Embryonic facial prominence (tissue), 1 donor: ENCODE measurements around the gene TMPRSS6.
"Not testable (repeated sequence)": the region's sequence is repeated elsewhere in the genome, so short reads cannot be mapped to it uniquely, and the experiment has no call there.

ENCODE experiments used
- DNase-seq: peaks from one replicate; pipeline ENCODE4 v3.0.0-alpha.2; 2016; ENCODE audit errors: extremely low spot score

TMPRSS6 gene

DNA sequence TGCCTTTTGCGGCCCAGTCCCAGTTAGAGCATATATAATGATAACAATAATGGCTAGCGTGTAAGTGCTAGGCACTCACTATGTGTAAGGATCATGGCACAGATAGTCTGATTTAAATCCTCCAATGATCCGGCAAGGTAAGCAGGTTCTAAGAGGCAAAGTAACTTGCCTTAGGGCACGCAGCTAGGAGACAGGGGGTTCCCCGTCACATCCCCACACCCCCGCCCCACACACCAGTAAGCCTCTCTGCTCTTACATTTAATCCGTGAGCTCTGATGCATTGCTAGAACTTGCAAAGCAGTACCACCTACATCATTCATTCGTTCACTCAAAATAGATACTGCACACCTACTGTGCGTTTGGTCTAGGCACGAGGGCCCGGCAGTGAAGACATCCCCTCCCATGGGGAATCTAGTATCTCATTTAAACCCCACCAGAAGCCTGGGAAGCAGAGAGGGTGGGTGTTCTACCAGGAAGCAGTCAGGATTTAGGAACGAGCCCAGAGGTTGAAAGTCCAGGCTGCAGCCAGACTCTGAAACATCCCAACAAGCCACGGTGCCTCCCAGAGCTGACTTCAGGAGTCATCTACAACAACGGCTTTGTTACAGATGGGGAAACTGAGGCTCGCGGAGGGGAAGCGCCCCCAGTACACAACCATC is 20.6 kb downstream of the TMPRSS6 start:
- DNase-seq: no peak

GRCh38 chr22:37088108-37088605 is 21.4 kb downstream of the TMPRSS6 start:
- DNase-seq: no peak

- DNase-seq: no peak
These were observed 23.3 kb downstream of the TMPRSS6 start for GRCh38 chr22:37086184-37086583.

DNA sequence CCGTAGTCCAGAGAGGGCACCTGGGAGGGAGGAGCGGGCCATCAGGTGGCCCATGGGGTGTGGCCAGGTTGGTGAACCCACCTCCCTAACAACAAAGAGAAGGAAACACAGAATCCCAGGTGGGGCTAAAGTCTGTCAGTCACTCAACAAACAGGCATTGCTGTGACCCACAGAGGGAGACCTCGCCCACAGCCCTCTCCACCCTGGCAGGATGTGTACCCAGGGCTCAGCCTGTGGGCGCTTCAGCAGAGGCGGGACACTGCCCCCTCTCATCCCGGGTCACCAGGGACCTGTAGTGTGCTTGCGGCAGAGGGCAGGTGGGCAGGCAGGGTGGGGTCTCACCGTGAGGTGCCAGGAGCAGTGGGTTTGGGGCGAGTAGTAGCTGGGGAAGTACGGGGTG is 25.1 kb downstream of the TMPRSS6 start:
- DNase-seq: no peak

- no peak for DNase-seq
These were observed 25.6 kb downstream of the TMPRSS6 start for GRCh38 chr22:37083914-37084313.

GRCh38 chr22:37082251-37082873 is 27.2 kb downstream of the TMPRSS6 start:
- DNase-seq: no peak

DNA sequence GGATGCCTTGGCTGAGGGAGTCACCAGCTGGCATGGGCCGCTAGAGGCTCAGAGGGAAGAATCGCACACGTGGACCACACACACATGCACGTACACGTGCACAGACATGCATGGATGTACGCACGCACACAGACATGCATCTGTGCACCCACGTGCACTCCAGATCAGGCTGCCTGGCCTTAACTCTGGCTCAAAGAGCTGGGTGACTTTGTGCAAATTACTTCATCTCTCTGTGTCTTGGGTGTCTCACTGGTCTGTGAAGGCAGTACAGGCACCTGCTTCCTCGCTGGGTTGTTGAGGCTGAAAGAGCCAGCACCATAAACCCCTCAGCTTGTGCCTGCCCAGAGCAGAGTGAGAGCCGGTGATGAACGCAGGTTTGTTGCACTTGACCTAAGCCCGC is 28.7 kb downstream of the TMPRSS6 start:
- no peak for DNase-seq

DNA sequence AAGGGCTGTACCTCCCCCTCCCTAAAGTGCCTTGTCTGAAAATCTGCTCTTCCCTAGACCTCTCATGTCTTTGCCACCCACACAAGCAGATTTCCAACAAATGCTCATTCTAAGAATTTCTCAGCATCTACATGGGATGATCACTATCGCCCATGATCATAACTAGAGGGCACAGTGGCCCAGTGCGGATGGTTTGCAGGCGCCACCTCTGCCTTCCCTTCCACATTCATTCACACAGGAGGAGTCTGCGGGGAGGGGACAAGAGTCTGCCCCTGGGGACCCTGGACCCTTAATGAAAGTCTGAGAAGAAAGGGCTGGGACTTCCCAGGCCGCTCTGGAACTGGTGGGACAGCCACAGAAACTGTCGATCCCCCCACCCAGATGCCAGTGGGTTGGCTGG is 29.1 kb downstream of the TMPRSS6 start:
- no peak for DNase-seq

DNA sequence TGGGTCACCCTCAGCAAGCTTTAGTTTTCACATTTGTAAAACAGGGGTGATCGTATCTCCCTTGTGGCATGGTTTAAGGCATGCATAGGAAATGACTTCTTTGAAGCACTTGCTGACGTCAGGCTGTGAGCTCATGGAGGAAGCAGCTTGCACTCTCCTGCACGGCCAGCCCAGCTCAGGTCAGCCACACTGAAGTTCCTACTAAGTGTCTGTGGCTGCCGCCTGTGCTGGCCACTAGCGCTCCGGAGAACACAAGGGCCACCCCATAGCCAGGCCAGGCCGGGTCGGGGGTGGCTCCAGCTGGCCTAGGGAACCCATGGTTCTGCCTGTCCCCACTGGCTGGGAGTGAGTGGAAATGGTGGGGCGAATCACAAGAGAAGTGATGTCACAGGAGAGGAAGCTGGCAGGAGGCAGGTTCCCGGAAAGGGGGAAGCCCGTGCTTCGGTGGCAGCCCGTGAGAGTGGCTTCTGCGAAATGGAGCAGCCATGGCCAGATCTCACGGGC is 29.8 kb downstream of the TMPRSS6 start:
- DNase-seq: no peak

- no peak for DNase-seq
These were observed 30.4 kb downstream of the TMPRSS6 start for GRCh38 chr22:37079158-37079557.

GRCh38 chr22:37077802-37078448 is 31.6 kb downstream of the TMPRSS6 start:
- DNase-seq: no peak

- DNase-seq: no peak
These were observed 33.6 kb downstream of the TMPRSS6 start for GRCh38 chr22:37075822-37076433.

GRCh38 chr22:37075046-37075445 is 34.5 kb downstream of the TMPRSS6 start:
- no peak for DNase-seq

DNA sequence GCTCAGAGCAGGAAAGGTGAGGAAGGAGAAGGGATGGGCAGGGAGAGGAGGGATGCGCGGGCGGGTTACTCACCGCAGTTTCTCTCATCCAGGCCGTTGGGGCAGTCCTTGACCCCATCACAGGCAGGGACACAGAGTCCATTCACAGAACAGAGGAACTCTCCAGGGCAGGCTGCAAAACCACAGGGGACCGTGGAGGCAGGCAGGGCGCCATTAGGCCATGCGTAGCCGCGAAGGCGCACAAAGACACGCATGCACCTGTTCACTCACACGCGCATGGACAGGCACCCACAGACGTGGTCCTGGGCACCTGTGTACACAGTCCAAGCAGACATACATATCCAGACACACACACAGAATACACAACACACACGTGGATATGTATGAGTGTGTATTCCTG is 35.0 kb downstream of the TMPRSS6 start:
- no peak for DNase-seq

- no peak for DNase-seq
These were observed 36.8 kb downstream of the TMPRSS6 start for GRCh38 chr22:37072673-37073072.

- DNase-seq: not testable (repeated sequence)
These were observed 37.5 kb downstream of the TMPRSS6 start for GRCh38 chr22:37071850-37072592.

- no peak for DNase-seq
These were observed 38.8 kb downstream of the TMPRSS6 start for GRCh38 chr22:37070744-37071143.

GRCh38 chr22:37070334-37070733 is 39.2 kb downstream of the TMPRSS6 start:
- DNase-seq: no peak

GRCh38 chr22:37069719-37070118 is 39.8 kb downstream of the TMPRSS6 start:
- no peak for DNase-seq

DNA sequence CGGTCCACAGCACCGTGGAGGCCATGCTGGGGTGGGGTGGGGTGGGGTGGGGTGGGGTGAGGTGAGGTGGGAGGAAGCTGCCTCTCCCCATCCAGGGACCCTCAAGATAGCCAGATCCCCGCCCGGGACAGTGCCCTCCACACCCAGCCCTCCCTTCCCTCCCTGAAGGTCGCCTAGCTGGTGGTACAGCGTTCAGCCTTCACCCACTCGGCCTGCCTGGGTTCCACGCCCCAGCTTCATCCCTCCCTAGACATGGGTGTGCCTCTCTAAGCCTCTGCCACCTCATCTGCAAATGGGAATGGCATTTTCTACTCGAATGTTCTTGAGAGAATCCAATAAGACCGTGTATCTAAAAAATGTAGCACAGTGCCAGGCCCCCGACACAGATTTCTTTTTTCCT is 40.2 kb downstream of the TMPRSS6 start:
- DNase-seq: no peak

GRCh38 chr22:37068859-37069258 is 40.7 kb downstream of the TMPRSS6 start:
- no peak for DNase-seq

- no peak for DNase-seq
These were observed 42.1 kb downstream of the TMPRSS6 start for GRCh38 chr22:37067428-37067827.
